Central memory CD4-positive, alpha-beta T cell (primary cell): ENCODE measurements around the gene FANK1.

Experiments used
- DNase-seq: peaks from one replicate; pipeline ENCODE4 v3.0.0; 2022

FANK1 gene

GRCh38 chr10:125991392-125991791 is 95.0 kb downstream of the FANK1 start:
- no peak for DNase-seq

GRCh38 chr10:125992254-125992653 is 95.9 kb downstream of the FANK1 start:
- DNase-seq: no peak

- no peak for DNase-seq
These were observed 98.2 kb downstream of the FANK1 start for GRCh38 chr10:125994601-125995000.

- no peak for DNase-seq
These were observed 99.5 kb downstream of the FANK1 start for GRCh38 chr10:125995726-125996304.

- DNase-seq: no peak
These were observed 101.2 kb downstream of the FANK1 start for GRCh38 chr10:125997586-125997985.

- DNase-seq: no peak
These were observed 103.3 kb downstream of the FANK1 start for GRCh38 chr10:125999694-126000093.

GRCh38 chr10:126001576-126001975 is 105.2 kb downstream of the FANK1 start:
- DNase-seq: no peak

- no peak for DNase-seq
These were observed 108.4 kb downstream of the FANK1 start for GRCh38 chr10:126004752-126005151.

GRCh38 chr10:126006264-126006663 is 109.9 kb downstream of the FANK1 start:
- no peak for DNase-seq

- no peak for DNase-seq
These were observed 110.5 kb downstream of the FANK1 start for GRCh38 chr10:126006906-126007305.

GRCh38 chr10:126009650-126010049 is 113.3 kb downstream of the FANK1 start:
- no peak for DNase-seq

- no peak for DNase-seq
These were observed 115.6 kb downstream of the FANK1 start for GRCh38 chr10:126011995-126012394.

- no peak for DNase-seq
These were observed 116.1 kb downstream of the FANK1 start for GRCh38 chr10:126012485-126012884.

- DNase-seq: no peak
These were observed 117.3 kb downstream of the FANK1 start for GRCh38 chr10:126013489-126014281.

- DNase-seq: no peak
These were observed 117.9 kb downstream of the FANK1 start for GRCh38 chr10:126014309-126014708.

- no peak for DNase-seq
These were observed 119.0 kb downstream of the FANK1 start for GRCh38 chr10:126015413-126015812.

GRCh38 chr10:126016156-126016805 is 119.9 kb downstream of the FANK1 start:
- DNase-seq: no peak

GRCh38 chr10:126016882-126017281 is 120.5 kb downstream of the FANK1 start:
- DNase-seq: no peak

- no peak for DNase-seq
These were observed 121.7 kb downstream of the FANK1 start for GRCh38 chr10:126017961-126018560.

- DNase-seq: no peak
These were observed 125.6 kb downstream of the FANK1 start for GRCh38 chr10:126021833-126022500.

- no peak for DNase-seq
These were observed 126.5 kb downstream of the FANK1 start for GRCh38 chr10:126022841-126023240.

- no peak for DNase-seq
These were observed 131.3 kb downstream of the FANK1 start for GRCh38 chr10:126027692-126028091.

GRCh38 chr10:126029999-126030398 is 133.6 kb downstream of the FANK1 start:
- DNase-seq: no peak
